SK-N-MC (cell line): ENCODE data around the gene LMF1.

Experiments
- DNase-seq: peaks from one replicate; pipeline ENCODE4 v3.0.0-alpha.2; 2011; ENCODE audit warnings: low read depth, low spot score
- H3K27ac ChIP-seq: fragments of 200-600 bp; sonication (generic); 2 replicates; pipeline ENCODE4 v1.5.1; 2016; ENCODE audit warnings: mixed run types
- H3K36me3 ChIP-seq: fragments of 200-600 bp; sonication (generic); 2 replicates; pipeline ENCODE4 v1.6.1; 2017; ENCODE audit warnings: antibody characterized with exemption, low read length, mixed read lengths; ENCODE audit not compliant: insufficient read depth
- H3K4me3 ChIP-seq: fragments of 200-600 bp; sonication (generic); 2 replicates; pipeline ENCODE4 v1.5.1; 2016
- H3K9ac ChIP-seq: fragments of 200-600 bp; sonication (generic); 2 replicates; pipeline ENCODE4 v1.8.0; 2017; ENCODE audit warnings: mixed run types, mixed read lengths; ENCODE audit not compliant: insufficient read length
- H3K9me3 ChIP-seq: fragments of 200-600 bp; sonication (generic); 2 replicates; pipeline ENCODE4 v1.6.1; 2017; ENCODE audit warnings: low read depth, mild to moderate bottlenecking, antibody characterized with exemption, low read length, moderate library complexity, mixed read lengths
- EZH2 ChIP-seq: fragments of 200-600 bp; sonication (generic); IDR thresholded peaks from one replicate; pipeline ENCODE4 v1.6.1; 2017; ENCODE audit warnings: antibody characterized with exemption
- FOXP2 ChIP-seq: optimal IDR thresholded peaks from 2 replicates; pipeline ENCODE3; 2011; ENCODE audit warnings: mild to moderate bottlenecking, moderate library complexity; ENCODE audit not compliant: insufficient read depth; ENCODE audit errors: extremely low read length, control extremely low read depth
- POLR2AphosphoS5 ChIP-seq: IDR thresholded peaks from 2 replicates; pipeline ENCODE4 v1.6.1; 2012; ENCODE audit warnings: mild to moderate bottlenecking, low read depth, low read length, borderline replicate concordance

The LMF1 gene

GRCh38 chr16:908526-909155 is 62.1 kb downstream of the LMF1 start:
- H3K27ac ChIP-seq: no peak overlapping the region
- H3K9ac ChIP-seq: no peak overlapping the region
- no peaks in the 10 kb centered on the region for H3K9me3 ChIP-seq
- no peak for DNase-seq
- H3K4me3 ChIP-seq: no peak overlapping the region
- TF ChIP-seq EZH2 (no peak), FOXP2 (no peak), POLR2AphosphoS5 (no peak)
- H3K36me3 ChIP-seq: no peaks in the 10 kb centered on the region

- Histone ChIP-seq H3K36me3 (no peaks in the 10 kb centered on the region), H3K27ac (no peak overlapping the region), H3K9me3 (no peaks in the 10 kb centered on the region), H3K9ac (no peak overlapping the region), H3K4me3 (no peak overlapping the region)
- TF ChIP-seq FOXP2 (no peak), POLR2AphosphoS5 (no peak), EZH2 (no peak)
- DNase-seq: no peak
Observed at GRCh38 chr16:907842-908241, 62.9 kb downstream of the LMF1 start.

- no peak for TF ChIP-seq FOXP2
- no peak for TF ChIP-seq POLR2AphosphoS5
- no peak for TF ChIP-seq EZH2
- no peak for DNase-seq
Observed at GRCh38 chr16:907361-907760, 63.4 kb downstream of the LMF1 start.

GRCh38 chr16:906296-906695 is 64.5 kb downstream of the LMF1 start:
- Histone ChIP-seq H3K36me3 (no peaks in the 10 kb centered on the region), H3K9ac (no peak overlapping the region), H3K27ac (no peak overlapping the region), H3K9me3 (no peaks in the 10 kb centered on the region), H3K4me3 (no peak overlapping the region)
- TF ChIP-seq EZH2: no peak
- no peak for TF ChIP-seq POLR2AphosphoS5
- TF ChIP-seq FOXP2: no peak
- DNase-seq: no peak

More at GRCh38 chr16:907361-907760, 63.4 kb downstream of the LMF1 start:
- Histone ChIP-seq H3K9ac (no peak overlapping the region), H3K36me3 (no peaks in the 10 kb centered on the region), H3K27ac (no peak overlapping the region), H3K4me3 (no peak overlapping the region), H3K9me3 (no peaks in the 10 kb centered on the region)

GRCh38 chr16:901715-902601 is 68.8 kb downstream of the LMF1 start:
- H3K36me3 ChIP-seq: no peaks in the 10 kb centered on the region
- no peaks in the 10 kb centered on the region for H3K9me3 ChIP-seq
- no peak for DNase-seq
- H3K27ac ChIP-seq: no peak overlapping the region
- H3K9ac ChIP-seq: no peak overlapping the region
- no peak overlapping the region for H3K4me3 ChIP-seq
- TF ChIP-seq FOXP2: no peak
- TF ChIP-seq POLR2AphosphoS5: no peak
- no peak for TF ChIP-seq EZH2

GRCh38 chr16:901149-901548 is 69.6 kb downstream of the LMF1 start:
- no peaks in the 10 kb centered on the region for H3K9me3 ChIP-seq
- no peaks in the 10 kb centered on the region for H3K36me3 ChIP-seq
- DNase-seq: no peak
- no peak overlapping the region for H3K9ac ChIP-seq
- no peak overlapping the region for H3K27ac ChIP-seq
- TF ChIP-seq FOXP2 (no peak), EZH2 (no peak), POLR2AphosphoS5 (no peak)
- H3K4me3 ChIP-seq: no peak overlapping the region

- TF ChIP-seq EZH2 (no peak), FOXP2 (no peak), POLR2AphosphoS5 (no peak)
- Histone ChIP-seq H3K9ac (no peak overlapping the region), H3K4me3 (no peak overlapping the region), H3K9me3 (no peaks in the 10 kb centered on the region), H3K27ac (no peak overlapping the region), H3K36me3 (no peaks in the 10 kb centered on the region)
- DNase-seq: no peak
Observed at GRCh38 chr16:900211-900610, 70.6 kb downstream of the LMF1 start.

GRCh38 chr16:899683-900060 is 71.1 kb downstream of the LMF1 start:
- Histone ChIP-seq H3K36me3 (no peaks in the 10 kb centered on the region), H3K9me3 (no peaks in the 10 kb centered on the region), H3K4me3 (no peak overlapping the region), H3K9ac (no peak overlapping the region), H3K27ac (no peak overlapping the region)
- no peak for TF ChIP-seq FOXP2
- no peak for DNase-seq
